CD4-positive, alpha-beta T cell treated with Interleukin-6 at 100 ng/mL for 8 hours (primary cell): Measurements from ENCODE around the gene DACH1.
"Not testable (repeated sequence)": the region's sequence is repeated elsewhere in the genome, so short reads cannot be mapped to it uniquely, and the experiment has no call there.

Experiments
- DNase-seq: peaks from one replicate; pipeline ENCODE4 v3.0.0-alpha.2; 2020; ENCODE audit warnings: mixed read lengths, low spot score

The DACH1 gene

GRCh38 chr13:71865874-71866334, 1.1 kb downstream of the DACH1 start:
- no peak for DNase-seq

- no peak for DNase-seq
Observed at GRCh38 chr13:71864986-71865873, 1.8 kb downstream of the DACH1 start.

DNA sequence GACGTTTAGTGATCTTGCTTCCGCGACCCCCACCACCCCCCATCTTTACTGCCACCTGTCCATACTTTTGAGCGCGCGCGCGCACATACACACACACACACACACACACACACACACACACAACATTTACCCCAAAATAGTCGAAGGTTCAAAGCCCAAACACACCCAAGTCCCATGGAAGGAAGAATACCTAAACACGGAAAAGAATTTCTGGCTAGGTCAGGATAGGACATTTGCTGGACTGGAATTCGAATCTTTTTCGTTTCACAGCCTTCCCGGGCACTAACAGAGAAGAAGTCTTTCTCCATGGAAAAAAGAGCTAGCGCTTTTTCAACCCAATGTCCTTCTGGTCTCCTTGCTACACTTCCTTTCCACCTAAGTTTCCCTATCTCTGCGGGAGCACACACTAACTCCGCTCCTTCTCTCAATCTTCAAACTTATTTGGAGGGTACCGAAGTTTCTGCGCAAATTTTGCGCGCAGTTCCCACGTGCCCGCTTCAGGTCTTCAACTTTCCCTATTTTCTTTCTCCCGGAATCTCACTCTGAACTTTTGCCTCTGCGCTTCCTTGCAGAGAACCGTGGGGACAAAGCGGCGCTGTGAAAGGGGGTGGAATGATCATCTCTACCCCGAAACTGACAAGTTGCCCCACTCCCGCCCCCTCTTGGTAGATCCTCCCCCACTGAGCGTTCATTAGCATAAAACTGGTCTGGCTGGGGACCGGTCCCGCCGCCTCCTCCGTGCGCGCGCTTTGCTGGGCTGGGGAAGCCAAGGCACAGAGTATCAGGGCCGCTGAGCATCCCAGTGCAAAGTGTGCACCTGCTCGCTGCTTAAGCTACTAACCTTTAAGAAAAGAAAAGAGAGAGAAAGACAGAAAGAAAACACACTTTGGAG, 2.7 kb downstream of the DACH1 start:
- DNase-seq, result peak; percentile 2

DNA sequence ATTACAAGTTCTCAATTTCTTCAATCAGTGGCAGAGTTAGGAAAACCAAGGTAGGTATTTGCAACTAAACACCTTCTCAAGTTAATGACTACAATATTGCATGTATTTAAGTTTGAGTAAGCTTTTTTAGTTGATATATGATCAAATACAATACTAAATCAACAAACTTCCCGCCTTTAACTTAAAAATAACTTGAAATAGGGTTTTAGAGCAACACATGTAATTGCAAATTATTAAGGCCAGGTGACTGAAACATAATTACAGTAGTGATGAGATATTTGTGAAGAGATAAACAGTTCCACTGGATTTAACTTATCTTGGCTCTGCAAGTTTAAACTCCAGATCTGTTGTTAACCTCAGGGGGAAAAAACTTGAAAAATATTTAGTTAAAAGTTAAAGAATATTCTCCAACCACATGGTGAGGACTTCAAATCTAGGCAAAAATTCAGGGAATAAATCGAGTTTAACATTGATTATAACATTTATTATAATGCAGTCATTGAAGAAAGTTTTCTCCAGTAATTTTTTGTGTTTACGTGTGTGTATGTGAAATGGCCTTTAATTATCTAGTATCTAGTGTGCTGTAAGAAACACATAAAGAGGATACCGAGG, 3.6 kb downstream of the DACH1 start:
- no peak for DNase-seq

- DNase-seq, result no peak
Observed at GRCh38 chr13:71862459-71862943, 4.5 kb downstream of the DACH1 start.

GRCh38 chr13:71861769-71862458, 5.1 kb downstream of the DACH1 start:
- DNase-seq, result no peak

- no peak for DNase-seq
Observed at GRCh38 chr13:71860547-71861138, 6.4 kb downstream of the DACH1 start.

GRCh38 chr13:71858647-71859046, 8.4 kb downstream of the DACH1 start:
- no peak for DNase-seq

GRCh38 chr13:71856548-71857043, 10.4 kb downstream of the DACH1 start:
- DNase-seq, result no peak

DNA sequence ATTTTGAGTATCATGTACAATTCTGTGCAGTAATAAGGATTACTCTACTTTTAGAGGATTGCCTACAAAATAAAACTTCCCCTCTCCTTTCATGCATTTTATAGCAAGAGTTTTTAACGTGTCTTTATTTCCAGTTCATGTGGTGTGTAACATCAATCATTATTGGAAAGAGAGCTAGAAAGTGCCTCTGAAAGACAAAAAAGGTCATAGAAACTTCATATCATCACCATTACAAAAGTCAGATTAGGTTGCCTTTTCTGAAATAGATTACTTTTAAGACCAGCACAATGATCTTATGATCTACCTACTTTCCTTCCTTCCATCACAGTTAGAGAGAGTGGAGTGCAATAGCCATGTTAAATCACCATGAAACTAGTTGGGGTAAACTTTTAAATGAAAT, 12.6 kb downstream of the DACH1 start:
- no peak for DNase-seq

DNA sequence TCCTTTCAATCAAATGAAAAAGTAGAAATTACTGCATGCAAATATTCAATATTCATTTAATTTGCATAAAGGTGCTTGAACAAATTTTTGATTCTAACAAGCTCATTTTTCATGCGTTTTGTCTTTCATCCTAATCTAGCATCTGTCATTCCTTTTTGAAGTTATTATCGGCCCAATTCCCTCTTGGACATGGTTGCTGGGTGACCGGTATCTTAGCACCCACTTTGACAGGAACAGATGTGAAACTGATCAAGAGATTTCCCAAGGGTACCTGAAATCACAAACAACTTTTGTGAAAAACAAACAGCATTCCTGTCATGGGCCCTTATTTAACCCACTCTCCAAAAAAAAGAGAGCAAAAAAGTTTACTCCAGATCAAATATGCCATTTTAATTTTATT, 13.3 kb downstream of the DACH1 start:
- no peak for DNase-seq

DNA sequence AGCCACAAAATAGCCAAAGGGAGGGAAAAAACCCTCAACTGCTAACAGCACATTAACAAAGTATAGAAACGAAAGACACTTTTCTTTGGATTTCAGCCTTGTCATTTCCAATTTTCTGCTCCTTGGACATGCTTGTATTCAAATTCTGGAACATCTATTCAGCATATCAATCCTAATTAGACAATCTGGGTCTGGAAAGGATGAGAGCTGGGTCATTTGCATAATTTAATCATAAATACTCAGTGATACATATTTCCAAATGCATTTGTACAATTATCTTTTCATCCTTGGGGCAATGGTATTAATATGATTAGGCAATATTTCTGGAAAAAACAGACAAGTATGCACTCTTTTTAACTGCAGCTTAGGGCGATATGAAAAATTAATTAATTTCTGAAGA, 14.3 kb downstream of the DACH1 start:
- no peak for DNase-seq

GRCh38 chr13:71851498-71852409, 15.2 kb downstream of the DACH1 start:
- DNase-seq, result no peak

DNA sequence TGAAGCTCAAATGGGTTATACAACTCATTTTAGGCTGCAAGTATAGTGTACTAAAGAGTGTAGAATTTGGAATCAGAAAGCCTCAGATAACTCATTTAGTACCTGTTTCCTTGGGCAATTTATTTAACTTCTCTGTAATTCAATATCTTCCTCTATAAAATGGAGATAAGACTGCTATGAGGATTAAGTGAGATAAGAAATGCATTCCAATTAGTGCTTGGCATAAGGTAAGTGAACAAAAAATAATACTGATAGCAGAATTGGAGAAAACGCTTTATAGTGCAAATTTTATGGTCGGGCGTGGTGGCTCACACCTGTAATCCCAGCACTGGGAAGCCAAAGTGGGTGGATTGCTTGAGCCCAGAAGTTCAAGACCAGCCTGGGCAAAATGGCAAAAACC, 25.0 kb downstream of the DACH1 start:
- no peak for DNase-seq

DNA sequence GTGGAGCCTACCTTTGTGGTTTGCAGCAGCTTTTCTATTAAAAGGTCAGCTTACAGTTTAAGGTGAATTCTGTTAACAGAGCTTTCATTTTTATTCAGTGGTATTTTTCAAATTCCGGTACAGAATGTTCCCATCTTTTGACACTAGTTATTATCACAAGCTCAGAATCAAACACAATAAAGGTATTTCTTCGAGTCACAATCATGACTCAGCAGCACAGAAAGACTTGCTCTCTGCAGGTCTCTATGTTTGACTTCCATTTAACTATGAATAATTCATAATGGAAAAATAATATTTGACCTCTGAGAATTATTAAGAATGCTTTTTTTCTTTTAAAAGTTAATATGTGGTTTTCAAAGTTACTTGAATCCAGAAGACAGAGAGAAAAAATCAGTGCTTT, 28.2 kb downstream of the DACH1 start:
- no peak for DNase-seq

- DNase-seq, result not testable (repeated sequence)
Observed at GRCh38 chr13:71837582-71837981, 29.4 kb downstream of the DACH1 start.

DNA sequence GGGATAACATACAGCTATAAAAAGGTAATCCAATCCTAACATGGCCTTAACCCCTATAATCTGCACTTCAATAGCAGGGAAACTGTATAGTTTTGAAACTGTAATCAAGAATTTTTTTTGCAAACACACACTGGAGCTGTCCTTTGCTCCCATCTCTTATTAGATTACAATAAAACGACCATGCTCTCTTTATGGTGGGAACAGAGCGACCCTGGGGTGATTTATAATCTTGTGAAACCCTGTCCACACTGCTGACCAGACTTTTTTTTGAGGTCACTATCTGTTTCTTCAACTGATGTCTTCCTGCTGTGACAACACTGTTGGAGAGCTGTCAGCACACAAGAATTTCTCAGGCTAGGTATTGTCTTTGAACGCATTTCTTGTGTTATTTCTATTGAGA, 35.3 kb downstream of the DACH1 start:
- DNase-seq, result no peak

DNA sequence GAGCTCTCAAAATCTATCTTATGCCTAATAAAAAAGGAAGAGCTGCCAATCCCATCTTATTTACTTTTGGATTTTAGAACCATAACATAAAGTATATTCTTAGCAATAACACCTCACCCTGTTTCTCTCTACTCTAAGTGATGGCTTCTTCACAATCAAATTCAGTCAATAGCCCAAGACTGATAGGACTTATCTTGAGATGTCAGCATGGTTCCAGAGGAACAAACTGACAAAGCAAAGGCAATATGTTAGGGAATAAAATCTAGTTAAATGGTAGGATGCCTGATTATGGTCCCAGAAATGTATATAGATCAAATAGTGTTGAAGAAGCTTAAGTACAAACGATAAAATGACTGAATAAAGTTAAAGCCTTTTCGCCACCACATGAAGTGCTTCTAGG, 36.3 kb downstream of the DACH1 start:
- DNase-seq, result no peak

DNA sequence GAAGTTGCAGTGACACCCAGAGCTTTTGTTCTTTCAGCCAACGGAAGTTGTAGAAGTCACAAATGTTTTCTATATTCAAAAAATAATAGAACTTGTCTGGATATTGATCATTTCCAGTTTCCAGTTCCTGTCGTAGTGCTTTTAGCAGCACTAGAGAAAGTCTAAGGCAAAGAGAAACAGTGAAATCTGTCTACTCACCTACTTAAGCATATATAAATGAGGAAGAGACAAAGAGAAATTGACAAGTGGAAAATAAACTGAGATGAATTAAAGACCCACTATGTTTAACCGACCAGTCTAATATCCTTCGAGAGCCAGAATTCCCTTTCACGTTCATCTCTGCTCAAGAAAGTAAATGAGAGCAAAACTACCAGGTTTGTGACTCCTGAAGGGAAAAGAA, 36.7 kb downstream of the DACH1 start:
- no peak for DNase-seq

- no peak for DNase-seq
Observed at GRCh38 chr13:71829547-71829946, 37.5 kb downstream of the DACH1 start.
